DND-41 (cell line): ENCODE data around the gene EDN2.

Experiments used
- ATAC-seq: fragments of 200-7000 bp; cut with Tn5 transposase; 3 replicates; pipeline ENCODE4 v1.9.1; 2021; ENCODE audit warnings: low read depth; ENCODE audit not compliant: insufficient read depth
- DNase-seq: peaks from one replicate; pipeline ENCODE4 v3.0.0-alpha.2; 2020
- H2AFZ ChIP-seq: 2 replicates; pipeline ENCODE4 v1.6.0; 2012; ENCODE audit warnings: low read depth, low read length
- H3K27ac ChIP-seq: 2 replicates; pipeline ENCODE4 v1.5.1; 2012; ENCODE audit warnings: low read length, inconsistent platforms
- H3K27me3 ChIP-seq: fragments of 200-600 bp; sonication (generic); 2 replicates; pipeline ENCODE4 v1.6.0; 2012; ENCODE audit warnings: low read length, mild to moderate bottlenecking, inconsistent platforms; ENCODE audit not compliant: insufficient read depth, poor library complexity
- H3K36me3 ChIP-seq: 2 replicates; pipeline ENCODE4 v1.5.1; 2012; ENCODE audit warnings: low read length, inconsistent platforms; ENCODE audit not compliant: insufficient read depth
- H3K4me1 ChIP-seq: 2 replicates; pipeline ENCODE4 v1.5.1; 2012; ENCODE audit warnings: mild to moderate bottlenecking, low read length; ENCODE audit not compliant: insufficient read depth
- H3K4me2 ChIP-seq: 2 replicates; pipeline ENCODE4 v1.6.0; 2012; ENCODE audit warnings: mild to moderate bottlenecking, moderate library complexity, low read length, inconsistent platforms; ENCODE audit not compliant: insufficient read depth
- H3K4me3 ChIP-seq, 2 experiments: fragments of 200-600 bp in 1 of 2; shearing (Covaris generic) in 1 of 2; 2 replicates each; pipeline ENCODE4 v1.5.1; 2012 to 2016; ENCODE audit warnings: inconsistent platforms in 2 of 2, low read length in 2 of 2, mild to moderate bottlenecking in 2 of 2, low read depth in 1 of 2, moderate library complexity in 1 of 2
- H3K79me2 ChIP-seq: 2 replicates; pipeline ENCODE4 v1.6.0; 2012; ENCODE audit warnings: low read length, inconsistent platforms; ENCODE audit not compliant: insufficient read depth
- H3K9ac ChIP-seq: 2 replicates; pipeline ENCODE4 v1.6.0; 2012; ENCODE audit warnings: low read depth, mild to moderate bottlenecking, inconsistent platforms, low read length, moderate library complexity
- H3K9me3 ChIP-seq: 2 replicates; pipeline ENCODE4 v1.5.1; 2012; ENCODE audit warnings: low read length, moderate library complexity, mild to moderate bottlenecking, inconsistent platforms; ENCODE audit not compliant: insufficient read depth, severe bottlenecking
- H4K20me1 ChIP-seq: 2 replicates; pipeline ENCODE4 v1.6.0; 2012; ENCODE audit warnings: low read length; ENCODE audit not compliant: insufficient read depth
- CTCF ChIP-seq: IDR thresholded peaks from 2 replicates; pipeline ENCODE4 v1.5.1; 2012; ENCODE audit warnings: borderline replicate concordance, low read length, moderate library complexity, mild to moderate bottlenecking; ENCODE audit not compliant: poor library complexity, severe bottlenecking; ENCODE audit errors: extremely low read depth
- EZH2 ChIP-seq: IDR thresholded peaks from 3 replicates; pipeline ENCODE4 v1.6.1; 2012; ENCODE audit warnings: borderline replicate concordance, low read depth, mild to moderate bottlenecking, moderate library complexity, low read length, inconsistent platforms; ENCODE audit not compliant: severe bottlenecking

EDN2 gene

GRCh38 chr1:41468122-41468762, 16.2 kb downstream of the EDN2 start:
- Histone ChIP-seq H4K20me1 (peaks cover 8% of the 10 kb centered on the region; the same call in 1 of the 2 replicates), H2AFZ (no peak overlapping the region), H3K79me2 (no peaks in the 10 kb centered on the region), H3K4me2 (no peak overlapping the region), H3K4me1 (no peaks in the 10 kb centered on the region), H3K4me3 (no peak overlapping the region), H3K9ac (no peak overlapping the region), H3K9me3 (no peaks in the 10 kb centered on the region), H3K27ac (no peak overlapping the region), H3K36me3 (no peaks in the 10 kb centered on the region), H3K27me3 (peaks cover 19% of the 10 kb centered on the region)
- ATAC-seq (no peak), DNase-seq (no peak)
- TF ChIP-seq EZH2 (no peak), CTCF (no peak)

- no peak for ATAC-seq
- no peak for DNase-seq
- Histone ChIP-seq H3K27me3 (peaks cover 19% of the 10 kb centered on the region), H3K4me1 (no peaks in the 10 kb centered on the region), H4K20me1 (peaks cover 8% of the 10 kb centered on the region; the same call in 1 of the 2 replicates), H3K4me2 (no peak overlapping the region), H3K4me3 (no peak overlapping the region), H3K36me3 (no peaks in the 10 kb centered on the region), H3K9me3 (no peaks in the 10 kb centered on the region), H3K27ac (no peak overlapping the region), H3K9ac (no peak overlapping the region), H3K79me2 (no peaks in the 10 kb centered on the region), H2AFZ (no peak overlapping the region)
- TF ChIP-seq CTCF = no peak
- TF ChIP-seq EZH2 = no peak
Measured at GRCh38 chr1:41467673-41468072, 16.8 kb downstream of the EDN2 start.

- DNase-seq (no peak), ATAC-seq (no peak)
- Histone ChIP-seq H4K20me1 (peaks cover 8% of the 10 kb centered on the region; the same call in 1 of the 2 replicates), H2AFZ (no peak overlapping the region), H3K9ac (no peak overlapping the region), H3K27ac (no peak overlapping the region), H3K27me3 (peaks cover 19% of the 10 kb centered on the region), H3K4me3 (no peak overlapping the region), H3K79me2 (no peaks in the 10 kb centered on the region), H3K9me3 (no peaks in the 10 kb centered on the region), H3K4me1 (no peaks in the 10 kb centered on the region), H3K36me3 (no peaks in the 10 kb centered on the region), H3K4me2 (no peak overlapping the region)
- TF ChIP-seq CTCF (no peak), EZH2 (no peak)
Measured at GRCh38 chr1:41466146-41466545, 18.3 kb downstream of the EDN2 start.
